ENCODE measurements around the gene TMEM263. TPM values are rescaled to one million over a fixed set of nuclear protein-coding genes. Genes with fewer than 3 reads are reported as not detected.

The TMEM263 gene
- total and polyA plus RNA-seq, 2 donors (not counting 3 experiments of a cell fraction or from before 2014, with no cell fraction given), result 22.5 to 72.5 TPM

DNA sequence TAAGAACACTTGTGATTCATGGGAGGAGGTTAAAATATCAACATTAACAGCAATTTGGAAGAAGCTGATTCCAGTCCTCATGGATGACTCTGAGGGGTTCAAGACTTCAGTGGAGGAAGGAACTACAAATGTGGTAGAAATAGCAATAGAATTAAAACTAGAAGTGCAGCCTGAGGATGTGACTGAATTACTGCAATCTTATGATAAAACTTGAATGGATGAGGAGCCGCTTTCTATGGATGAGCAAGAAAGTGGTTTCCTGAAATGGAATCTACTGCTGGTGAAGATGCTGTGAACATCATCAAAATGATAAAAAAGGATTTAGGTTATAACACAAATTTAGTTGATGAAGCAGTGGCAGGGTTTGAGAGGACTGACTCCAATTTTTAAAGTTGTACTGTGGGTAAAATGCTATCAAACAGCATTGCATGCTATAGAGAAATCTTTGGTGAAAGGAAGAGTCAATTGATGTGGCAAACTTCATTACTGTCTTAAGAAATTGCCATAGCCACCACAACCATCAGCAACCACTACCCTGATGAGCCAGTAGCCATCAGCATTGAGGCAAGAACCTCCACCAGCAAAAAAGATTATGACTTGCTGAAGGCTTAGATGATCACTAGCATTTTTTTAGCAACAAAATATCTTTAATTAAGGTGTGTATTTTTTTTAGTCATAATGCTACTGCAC, 57.2 kb downstream of the TMEM263 start:
- Histone ChIP-seq H3K79me2 (ENCODE audit: control insufficient read depth, insufficient read depth, low read length) (no peaks in the 10 kb centered on the region), H3K4me3 (replicated peaks in 1 of 3; ENCODE audit: insufficient read depth in 1 of 3, low read depth in 1 of 3, low read length in 3 of 3) (no peak overlapping the region), H2AFZ (ENCODE audit: low read depth, low read length) (no peak overlapping the region), H3K27ac (ENCODE audit: insufficient read depth, low read depth, low read length) (no peak overlapping the region), H3K27me3 (ENCODE audit: control insufficient read depth in 2 of 2, insufficient read depth in 2 of 2, low read length in 2 of 2) (no peaks in the 10 kb centered on the region), H3K4me2 (ENCODE audit: insufficient read depth, low read length) (no peak overlapping the region), H4K20me1 (replicated peaks; ENCODE audit: control insufficient read depth, extremely low read depth, insufficient read depth, low read length) (no peaks in the 10 kb centered on the region), H3K9ac (replicated peaks; ENCODE audit: extremely low read depth, insufficient read depth, low read length) (no peak overlapping the region), H3K9me3 (replicated peaks; ENCODE audit: control insufficient read depth, insufficient read depth, low read length) (no peaks in the 10 kb centered on the region), H3K4me1 (ENCODE audit: control insufficient read depth, extremely low read depth, insufficient read depth, low read length) (no peaks in the 10 kb centered on the region), H3K36me3 (ENCODE audit: control insufficient read depth in 2 of 2, extremely low read depth in 1 of 2, insufficient read depth in 2 of 2, low read length in 2 of 2) (no peaks in the 10 kb centered on the region), H3K9me1 (replicated peaks; ENCODE audit: control insufficient read depth, extremely low read depth, insufficient read depth, low read length) (no peaks in the 10 kb centered on the region)
- dilution Hi-C loops (cut with MboI; ENCODE audit: extremely low pct_ligation_motif_present, low sequenced_read_pairs) (no loop called here), intact Hi-C loops (cut with micrococcal nuclease) (no loop called here)
- ChIA-PET CTCF (interaction anchor here (1.5 kb wide), 1 partner anchor 92 kb away, joined by 6 read pairs; no protein-coding TSS in a partner anchor), POLR2A (no interaction called here)
- no TSS peak for BruUV-seq (replicated peaks)
- no peak for TF ChIP-seq POLR2AphosphoS5 (IDR thresholded peaks at IDR 0.05; ENCODE audit: insufficient read depth, low read depth, low read length)
- no peak for TF ChIP-seq FOS (IDR thresholded peaks at IDR 0.05; ENCODE audit: borderline replicate concordance, insufficient read depth, low read length)
- TF ChIP-seq, protein P1, sequence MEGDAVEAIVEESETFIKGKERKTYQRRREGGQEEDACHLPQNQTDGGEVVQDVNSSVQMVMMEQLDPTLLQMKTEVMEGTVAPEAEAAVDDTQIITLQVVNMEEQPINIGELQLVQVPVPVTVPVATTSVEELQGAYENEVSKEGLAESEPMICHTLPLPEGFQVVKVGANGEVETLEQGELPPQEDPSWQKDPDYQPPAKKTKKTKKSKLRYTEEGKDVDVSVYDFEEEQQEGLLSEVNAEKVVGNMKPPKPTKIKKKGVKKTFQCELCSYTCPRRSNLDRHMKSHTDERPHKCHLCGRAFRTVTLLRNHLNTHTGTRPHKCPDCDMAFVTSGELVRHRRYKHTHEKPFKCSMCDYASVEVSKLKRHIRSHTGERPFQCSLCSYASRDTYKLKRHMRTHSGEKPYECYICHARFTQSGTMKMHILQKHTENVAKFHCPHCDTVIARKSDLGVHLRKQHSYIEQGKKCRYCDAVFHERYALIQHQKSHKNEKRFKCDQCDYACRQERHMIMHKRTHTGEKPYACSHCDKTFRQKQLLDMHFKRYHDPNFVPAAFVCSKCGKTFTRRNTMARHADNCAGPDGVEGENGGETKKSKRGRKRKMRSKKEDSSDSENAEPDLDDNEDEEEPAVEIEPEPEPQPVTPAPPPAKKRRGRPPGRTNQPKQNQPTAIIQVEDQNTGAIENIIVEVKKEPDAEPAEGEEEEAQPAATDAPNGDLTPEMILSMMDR (IDR thresholded peaks at IDR 0.05; ENCODE audit: extremely low read depth in 1 of 2, insufficient read depth in 1 of 2, low read depth in 1 of 2, low read length in 2 of 2), result no peak
- no peak for TF ChIP-seq POLR2A (IDR thresholded peaks at IDR 0.05; ENCODE audit: low read depth, low read length)
- TF ChIP-seq MYC (IDR thresholded peaks at IDR 0.05; ENCODE audit: low read depth, low read length), result no peak
- TF ChIP-seq JUN (IDR thresholded peaks at IDR 0.05; ENCODE audit: borderline replicate concordance, insufficient read depth, insufficient read length, low read depth), result no peak
- no peak for TF ChIP-seq EZH2 (IDR thresholded peaks at IDR 0.05; ENCODE audit: borderline replicate concordance, low read depth, low read length, severe bottlenecking)
- TF ChIP-seq, protein P2, sequence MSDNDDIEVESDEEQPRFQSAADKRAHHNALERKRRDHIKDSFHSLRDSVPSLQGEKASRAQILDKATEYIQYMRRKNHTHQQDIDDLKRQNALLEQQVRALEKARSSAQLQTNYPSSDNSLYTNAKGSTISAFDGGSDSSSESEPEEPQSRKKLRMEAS (IDR thresholded peaks at IDR 0.05; ENCODE audit: insufficient read depth, insufficient read length), result no peak
- TF ChIP-seq GATA2 (IDR thresholded peaks at IDR 0.05; ENCODE audit: insufficient read depth, insufficient read length, low read depth, low read length), result no peak
- DNase-seq (ENCODE audit: low read depth, low spot score), result no peak
- no peak for FAIRE-seq
